ENCODE results near the gene OBP2A.

The OBP2A gene

DNA sequence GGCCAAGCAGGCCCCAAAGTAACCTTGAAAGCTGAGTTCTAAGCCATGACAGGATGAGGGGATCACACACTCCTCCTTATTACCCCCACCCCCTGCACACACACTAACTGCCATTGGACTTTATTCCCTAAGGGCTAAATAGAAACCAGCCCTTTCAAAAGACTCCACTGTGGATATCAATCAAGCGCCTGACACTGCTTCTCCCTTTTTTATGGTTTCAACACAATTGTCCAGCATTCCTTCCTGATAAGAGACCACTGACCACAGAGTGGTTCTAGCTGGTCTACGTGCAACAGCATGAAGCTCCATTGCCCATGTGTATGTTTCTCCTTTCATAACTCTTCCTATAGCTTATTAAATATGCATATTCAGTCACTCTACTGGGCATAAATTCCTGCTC lies 50.3 kb downstream of the OBP2A start:
- TF ChIP-seq RAD21 (IDR thresholded peaks at IDR 0.05; ENCODE audit: low read depth) (no peak), TEAD4 (IDR thresholded peaks at IDR 0.05) (no peak), CEBPB (IDR thresholded peaks at IDR 0.05) (no peak), EP300 (IDR thresholded peaks at IDR 0.05; ENCODE audit: borderline replicate concordance) (no peak), TAF1 (IDR thresholded peaks at IDR 0.05; ENCODE audit: low read depth) (no peak), YY1 (IDR thresholded peaks at IDR 0.05; ENCODE audit: low read depth) (no peak), ZBTB7A (IDR thresholded peaks at IDR 0.05; ENCODE audit: low read depth) (no peak), EGR1 (IDR thresholded peaks at IDR 0.05) (no peak), TCF12 (IDR thresholded peaks at IDR 0.05; ENCODE audit: low read depth) (no peak), CREB1 (IDR thresholded peaks at IDR 0.05; ENCODE audit: low read depth) (no peak), FOXM1 (IDR thresholded peaks at IDR 0.05; ENCODE audit: borderline replicate concordance, low read depth) (no peak), NFIC (IDR thresholded peaks at IDR 0.05) (no peak)
- TF ChIP-seq, protein P1, sequence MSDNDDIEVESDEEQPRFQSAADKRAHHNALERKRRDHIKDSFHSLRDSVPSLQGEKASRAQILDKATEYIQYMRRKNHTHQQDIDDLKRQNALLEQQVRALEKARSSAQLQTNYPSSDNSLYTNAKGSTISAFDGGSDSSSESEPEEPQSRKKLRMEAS (IDR thresholded peaks at IDR 0.05), result no peak
- TF ChIP-seq, protein P2, sequence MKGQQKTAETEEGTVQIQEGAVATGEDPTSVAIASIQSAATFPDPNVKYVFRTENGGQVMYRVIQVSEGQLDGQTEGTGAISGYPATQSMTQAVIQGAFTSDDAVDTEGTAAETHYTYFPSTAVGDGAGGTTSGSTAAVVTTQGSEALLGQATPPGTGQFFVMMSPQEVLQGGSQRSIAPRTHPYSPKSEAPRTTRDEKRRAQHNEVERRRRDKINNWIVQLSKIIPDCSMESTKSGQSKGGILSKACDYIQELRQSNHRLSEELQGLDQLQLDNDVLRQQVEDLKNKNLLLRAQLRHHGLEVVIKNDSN (IDR thresholded peaks at IDR 0.05), result no peak
- TF ChIP-seq, protein P3, sequence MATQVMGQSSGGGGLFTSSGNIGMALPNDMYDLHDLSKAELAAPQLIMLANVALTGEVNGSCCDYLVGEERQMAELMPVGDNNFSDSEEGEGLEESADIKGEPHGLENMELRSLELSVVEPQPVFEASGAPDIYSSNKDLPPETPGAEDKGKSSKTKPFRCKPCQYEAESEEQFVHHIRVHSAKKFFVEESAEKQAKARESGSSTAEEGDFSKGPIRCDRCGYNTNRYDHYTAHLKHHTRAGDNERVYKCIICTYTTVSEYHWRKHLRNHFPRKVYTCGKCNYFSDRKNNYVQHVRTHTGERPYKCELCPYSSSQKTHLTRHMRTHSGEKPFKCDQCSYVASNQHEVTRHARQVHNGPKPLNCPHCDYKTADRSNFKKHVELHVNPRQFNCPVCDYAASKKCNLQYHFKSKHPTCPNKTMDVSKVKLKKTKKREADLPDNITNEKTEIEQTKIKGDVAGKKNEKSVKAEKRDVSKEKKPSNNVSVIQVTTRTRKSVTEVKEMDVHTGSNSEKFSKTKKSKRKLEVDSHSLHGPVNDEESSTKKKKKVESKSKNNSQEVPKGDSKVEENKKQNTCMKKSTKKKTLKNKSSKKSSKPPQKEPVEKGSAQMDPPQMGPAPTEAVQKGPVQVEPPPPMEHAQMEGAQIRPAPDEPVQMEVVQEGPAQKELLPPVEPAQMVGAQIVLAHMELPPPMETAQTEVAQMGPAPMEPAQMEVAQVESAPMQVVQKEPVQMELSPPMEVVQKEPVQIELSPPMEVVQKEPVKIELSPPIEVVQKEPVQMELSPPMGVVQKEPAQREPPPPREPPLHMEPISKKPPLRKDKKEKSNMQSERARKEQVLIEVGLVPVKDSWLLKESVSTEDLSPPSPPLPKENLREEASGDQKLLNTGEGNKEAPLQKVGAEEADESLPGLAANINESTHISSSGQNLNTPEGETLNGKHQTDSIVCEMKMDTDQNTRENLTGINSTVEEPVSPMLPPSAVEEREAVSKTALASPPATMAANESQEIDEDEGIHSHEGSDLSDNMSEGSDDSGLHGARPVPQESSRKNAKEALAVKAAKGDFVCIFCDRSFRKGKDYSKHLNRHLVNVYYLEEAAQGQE (IDR thresholded peaks at IDR 0.05; ENCODE audit: low read depth), result no peak
